Thymus (tissue), 11 donors: ENCODE data around the gene ATP2C2. TPM values are rescaled to one million over a fixed set of nuclear protein-coding genes. Genes with fewer than 3 reads are reported as not detected.

Experiments used
- DNase-seq, 9 donors: peaks; one replicate each; pipeline ENCODE4 v3.0.0-alpha.2; 2013; ENCODE audit warnings: low spot score in 9 of 9, low read depth in 6 of 9, missing footprints in 1 of 9
- H3K27ac ChIP-seq, 2 donors: one replicate each; pipeline ENCODE4 v1.5.1; 2013; ENCODE audit warnings: control low read depth in 1 of 2, low read depth in 1 of 2, low read length in 1 of 2, mild to moderate bottlenecking in 1 of 2, moderate library complexity in 1 of 2
- H3K27me3 ChIP-seq, 2 donors: one replicate each; pipeline ENCODE4 v1.5.1; 2013; ENCODE audit warnings: low read length in 1 of 2; ENCODE audit not compliant: control insufficient read depth in 2 of 2, insufficient read depth in 1 of 2
- H3K36me3 ChIP-seq, 2 donors: one replicate each; pipeline ENCODE4 v1.5.1; 2013; ENCODE audit warnings: low read length in 1 of 2, mild to moderate bottlenecking in 1 of 2, moderate library complexity in 1 of 2; ENCODE audit not compliant: control insufficient read depth in 2 of 2, insufficient read depth in 2 of 2
- H3K4me1 ChIP-seq, 2 donors: one replicate each; pipeline ENCODE4 v1.5.1; 2013; ENCODE audit warnings: low read length in 2 of 2; ENCODE audit not compliant: control insufficient read depth in 2 of 2, insufficient read depth in 2 of 2
- H3K4me3 ChIP-seq, 2 donors: one replicate each; pipeline ENCODE4 v1.5.1; 2013; ENCODE audit warnings: low read length in 2 of 2, control low read depth in 1 of 2, mild to moderate bottlenecking in 1 of 2
- H3K9me3 ChIP-seq, 2 donors: one replicate each; pipeline ENCODE4 v1.5.1; 2013; ENCODE audit warnings: low read length in 1 of 2, mild to moderate bottlenecking in 1 of 2; ENCODE audit not compliant: control insufficient read depth in 2 of 2, insufficient read depth in 1 of 2
- WGBS: extraction: QIAGEN DNeasy Blood & Tissue Kit; methylation state at CpG from one replicate; pipeline ENCODE4 v1.1.7; 2013; 5-methylcytosine and 5-hydroxymethylcytosine counted together
- polyA plus RNA-seq: library from polyadenylated mRNA; stranded (reverse); fragments of 200-250 nt; gene quantifications from one replicate; pipeline ENCODE4 v1.2.3, GENCODE V29; 2013
- total RNA-seq: library from RNA; stranded (reverse); fragments of 120-200 nt; gene quantifications from one replicate; pipeline ENCODE4 v1.2.4, GENCODE V29; 2013
- donor health status: healthy.

Gene ATP2C2
- total and polyA plus RNA-seq, 2 donors: 0.38 to 0.94 TPM

- no peaks in the 10 kb centered on the region for H3K27me3 ChIP-seq
- DNase-seq: no peak
- peaks cover 0 to 19% of the 10 kb centered on the region in 2 donors for H3K36me3 ChIP-seq
- peaks cover 0 to 5% of the 10 kb centered on the region in 2 donors for H3K9me3 ChIP-seq
- no peak overlapping the region for H3K27ac ChIP-seq
- no peak overlapping the region for H3K4me3 ChIP-seq
- H3K4me1 ChIP-seq: peaks cover 0 to 10% of the 10 kb centered on the region in 2 donors
- WGBS: 98% methylated on average over 11 of the region's 11 CpGs
These were observed 127.2 kb downstream of the ATP2C2 start for GRCh38 chr16:84495506-84495905.

GRCh38 chr16:84496991-84497390 is 128.7 kb downstream of the ATP2C2 start:
- Histone ChIP-seq H3K36me3 (peaks cover 0 to 19% of the 10 kb centered on the region in 2 donors), H3K4me3 (no peak overlapping the region), H3K4me1 (peaks cover 0 to 10% of the 10 kb centered on the region in 2 donors), H3K9me3 (peaks cover 0 to 5% of the 10 kb centered on the region in 2 donors), H3K27ac (peak overlapping the region in 1 of 2 donors; percentile 85), H3K27me3 (no peaks in the 10 kb centered on the region)
- no peak for DNase-seq
- WGBS: 98% methylated on average over 3 of the region's 3 CpGs

GRCh38 chr16:84497418-84498222 is 129.3 kb downstream of the ATP2C2 start:
- Histone ChIP-seq H3K27ac (peak overlapping the region in 1 of 2 donors; percentile 85), H3K4me1 (peaks cover 0 to 10% of the 10 kb centered on the region in 2 donors), H3K36me3 (peaks cover 0 to 19% of the 10 kb centered on the region in 2 donors), H3K4me3 (no peak overlapping the region), H3K9me3 (peaks cover 0 to 3% of the 10 kb centered on the region in 2 donors), H3K27me3 (no peaks in the 10 kb centered on the region)
- DNase-seq: peak in 2 of 9 donors; percentile 40 to 67
- 88% methylated on average over 18 of the region's 18 CpGs for WGBS

GRCh38 chr16:84498223-84498610 is 129.9 kb downstream of the ATP2C2 start:
- H3K36me3 ChIP-seq: peaks cover 0 to 19% of the 10 kb centered on the region in 2 donors
- H3K9me3 ChIP-seq: no peaks in the 10 kb centered on the region
- WGBS: 98% methylated on average over 2 of the region's 2 CpGs
- no peak overlapping the region for H3K4me3 ChIP-seq
- H3K27ac ChIP-seq: peak overlapping the region in 1 of 2 donors; percentile 85
- H3K4me1 ChIP-seq: peaks cover 0 to 10% of the 10 kb centered on the region in 2 donors
- no peaks in the 10 kb centered on the region for H3K27me3 ChIP-seq
- no peak for DNase-seq

- WGBS: 97% methylated on average over 13 of the region's 13 CpGs
- Histone ChIP-seq H3K4me3 (no peak overlapping the region), H3K27me3 (no peaks in the 10 kb centered on the region), H3K36me3 (peaks cover 0 to 16% of the 10 kb centered on the region in 2 donors), H3K27ac (no peak overlapping the region), H3K9me3 (no peaks in the 10 kb centered on the region), H3K4me1 (peaks cover 3 to 15% of the 10 kb centered on the region in 2 donors)
- no peak for DNase-seq
These were observed 130.7 kb downstream of the ATP2C2 start for GRCh38 chr16:84498859-84499620.

GRCh38 chr16:84499638-84500037 is 131.3 kb downstream of the ATP2C2 start:
- H3K27me3 ChIP-seq: no peaks in the 10 kb centered on the region
- no peaks in the 10 kb centered on the region for H3K9me3 ChIP-seq
- peaks cover 0 to 13% of the 10 kb centered on the region in 2 donors for H3K36me3 ChIP-seq
- H3K27ac ChIP-seq: no peak overlapping the region
- DNase-seq: no peak
- no peak overlapping the region for H3K4me3 ChIP-seq
- H3K4me1 ChIP-seq: peaks cover 4 to 20% of the 10 kb centered on the region in 2 donors
- 94% methylated on average over 15 of the region's 15 CpGs for WGBS

GRCh38 chr16:84500531-84500930 is 132.2 kb downstream of the ATP2C2 start:
- 97% methylated on average over 13 of the region's 13 CpGs for WGBS
- DNase-seq: no peak
- peaks cover 6 to 29% of the 10 kb centered on the region in 2 donors for H3K4me1 ChIP-seq
- H3K27ac ChIP-seq: no peak overlapping the region
- H3K36me3 ChIP-seq: peaks cover 0 to 10% of the 10 kb centered on the region in 2 donors
- no peaks in the 10 kb centered on the region for H3K9me3 ChIP-seq
- peaks cover 0 to 6% of the 10 kb centered on the region in 2 donors for H3K27me3 ChIP-seq
- H3K4me3 ChIP-seq: no peak overlapping the region

GRCh38 chr16:84501077-84501735 is 132.9 kb downstream of the ATP2C2 start:
- no peak for DNase-seq

More at GRCh38 chr16:84501077-84501735, 132.9 kb downstream of the ATP2C2 start:
- 98% methylated on average over 12 of the region's 12 CpGs for WGBS
- H3K36me3 ChIP-seq: peaks cover 0 to 8% of the 10 kb centered on the region in 2 donors
- H3K4me3 ChIP-seq: no peak overlapping the region
- H3K9me3 ChIP-seq: no peaks in the 10 kb centered on the region
- H3K4me1 ChIP-seq: peaks cover 6 to 35% of the 10 kb centered on the region in 2 donors
- no peak overlapping the region for H3K27ac ChIP-seq
- H3K27me3 ChIP-seq: peaks cover 0 to 8% of the 10 kb centered on the region in 2 donors
